ENCODE results near the gene PAIP2.
"Not testable (repeated sequence)": the region's sequence is repeated elsewhere in the genome, so short reads cannot be mapped to it uniquely, and the experiment has no call there.

PAIP2 gene

DNA sequence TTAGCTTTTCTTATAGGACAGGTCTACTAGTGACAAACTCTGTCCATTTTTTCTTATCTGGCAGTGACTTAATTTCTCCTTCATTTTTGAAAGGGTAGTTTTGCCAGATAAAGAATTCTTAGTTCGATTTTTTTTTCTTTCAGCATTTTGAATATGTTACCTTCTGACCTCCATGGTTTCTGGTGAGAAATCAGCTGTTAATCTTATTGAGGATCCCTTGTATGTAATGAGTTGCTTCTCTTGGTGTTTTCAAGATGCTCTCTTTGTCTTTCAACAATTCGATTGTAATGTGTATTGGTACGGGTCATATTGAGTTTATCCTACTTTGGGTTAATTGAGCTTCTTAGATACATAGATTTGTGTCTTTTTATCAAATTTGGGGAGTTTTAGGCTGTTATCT lies 12.5 kb downstream of the PAIP2 start:
- Histone ChIP-seq H3K79me2 (ENCODE audit: insufficient read depth, low read depth) (peaks cover 92% of the 10 kb centered on the region), H3K9ac (no peak overlapping the region), H3K4me1 (ENCODE audit: low read depth, poor library complexity, severe bottlenecking) (no peaks in the 10 kb centered on the region), H3K27me3 (ENCODE audit: insufficient read depth, low read depth) (no peaks in the 10 kb centered on the region), H4K20me1 (ENCODE audit: insufficient read depth) (no peaks in the 10 kb centered on the region), H2AFZ (ENCODE audit: low read depth) (no peak overlapping the region), H3K36me3 (ENCODE audit: insufficient read depth) (no peaks in the 10 kb centered on the region), H3K27ac (no peak overlapping the region), H3K4me2 (no peak overlapping the region), H3K4me3 (IDR thresholded peaks at IDR 0.05; ENCODE audit: insufficient read depth, low read depth, low read length) (no peak overlapping the region)
- TF ChIP-seq, protein P1, sequence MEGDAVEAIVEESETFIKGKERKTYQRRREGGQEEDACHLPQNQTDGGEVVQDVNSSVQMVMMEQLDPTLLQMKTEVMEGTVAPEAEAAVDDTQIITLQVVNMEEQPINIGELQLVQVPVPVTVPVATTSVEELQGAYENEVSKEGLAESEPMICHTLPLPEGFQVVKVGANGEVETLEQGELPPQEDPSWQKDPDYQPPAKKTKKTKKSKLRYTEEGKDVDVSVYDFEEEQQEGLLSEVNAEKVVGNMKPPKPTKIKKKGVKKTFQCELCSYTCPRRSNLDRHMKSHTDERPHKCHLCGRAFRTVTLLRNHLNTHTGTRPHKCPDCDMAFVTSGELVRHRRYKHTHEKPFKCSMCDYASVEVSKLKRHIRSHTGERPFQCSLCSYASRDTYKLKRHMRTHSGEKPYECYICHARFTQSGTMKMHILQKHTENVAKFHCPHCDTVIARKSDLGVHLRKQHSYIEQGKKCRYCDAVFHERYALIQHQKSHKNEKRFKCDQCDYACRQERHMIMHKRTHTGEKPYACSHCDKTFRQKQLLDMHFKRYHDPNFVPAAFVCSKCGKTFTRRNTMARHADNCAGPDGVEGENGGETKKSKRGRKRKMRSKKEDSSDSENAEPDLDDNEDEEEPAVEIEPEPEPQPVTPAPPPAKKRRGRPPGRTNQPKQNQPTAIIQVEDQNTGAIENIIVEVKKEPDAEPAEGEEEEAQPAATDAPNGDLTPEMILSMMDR (conservative IDR thresholded peaks at IDR 0.05; ENCODE audit: low read depth, low read length), result no peak

DNA sequence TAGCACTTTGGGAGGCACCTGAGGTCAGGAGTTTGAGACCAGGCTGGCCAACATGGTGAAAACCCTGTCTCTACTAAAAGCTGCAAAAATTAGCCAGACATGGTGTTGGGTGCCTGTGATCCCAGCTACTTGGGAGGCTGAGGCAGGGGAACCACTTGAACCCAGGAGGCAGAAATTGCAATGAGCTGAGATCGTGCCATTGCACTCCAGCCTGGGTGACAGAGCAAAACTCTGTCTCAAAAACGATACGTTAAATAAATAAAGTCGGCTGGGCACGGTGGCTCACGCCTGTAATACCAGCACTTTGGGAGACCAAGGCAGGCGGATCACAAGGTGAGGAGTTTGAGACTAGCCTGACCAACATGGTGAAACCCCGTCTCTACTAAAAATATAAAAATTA lies 14.2 kb downstream of the PAIP2 start:
- H3K79me2 ChIP-seq (ENCODE audit: insufficient read depth, low read depth), result peaks cover 87% of the 10 kb centered on the region
- not testable (repeated sequence) for H3K36me3 ChIP-seq (ENCODE audit: insufficient read depth); H3K27ac ChIP-seq; H4K20me1 ChIP-seq (ENCODE audit: insufficient read depth); H3K4me2 ChIP-seq; H3K4me1 ChIP-seq (ENCODE audit: low read depth, poor library complexity, severe bottlenecking); H3K9ac ChIP-seq; H2AFZ ChIP-seq (ENCODE audit: low read depth); H3K27me3 ChIP-seq (ENCODE audit: insufficient read depth, low read depth); H3K4me3 ChIP-seq (IDR thresholded peaks at IDR 0.05; ENCODE audit: insufficient read depth, low read depth, low read length)

DNA sequence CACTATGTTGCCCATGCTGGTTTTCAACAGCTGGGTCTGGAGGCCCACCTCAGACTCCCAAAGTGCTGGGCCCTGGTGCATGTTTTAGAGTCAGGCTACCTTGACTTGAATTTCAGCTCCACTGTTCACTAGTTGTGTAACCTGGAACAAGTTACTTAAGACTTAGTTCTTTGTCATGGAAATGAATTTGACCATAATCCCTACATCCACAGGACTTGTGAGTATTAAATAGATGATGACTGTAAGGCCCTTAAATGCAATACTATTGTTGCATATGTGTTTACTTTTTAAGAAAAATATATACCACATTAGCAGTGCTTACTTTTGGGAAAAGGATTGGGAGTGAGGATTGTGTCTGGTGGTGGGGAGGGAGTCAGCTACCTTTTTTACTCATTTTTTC lies 16.4 kb downstream of the PAIP2 start:
- Histone ChIP-seq H3K4me1 (ENCODE audit: low read depth, poor library complexity, severe bottlenecking) (no peaks in the 10 kb centered on the region), H3K27ac (no peak overlapping the region), H3K27me3 (ENCODE audit: insufficient read depth, low read depth) (no peaks in the 10 kb centered on the region), H3K4me2 (no peak overlapping the region), H3K9ac (no peak overlapping the region), H3K36me3 (ENCODE audit: insufficient read depth) (no peaks in the 10 kb centered on the region), H2AFZ (ENCODE audit: low read depth) (no peak overlapping the region), H4K20me1 (ENCODE audit: insufficient read depth) (no peaks in the 10 kb centered on the region), H3K4me3 (IDR thresholded peaks at IDR 0.05; ENCODE audit: insufficient read depth, low read depth, low read length) (no peak overlapping the region), H3K79me2 (ENCODE audit: insufficient read depth, low read depth) (peaks cover 67% of the 10 kb centered on the region)
- TF ChIP-seq, protein P1 (conservative IDR thresholded peaks at IDR 0.05; ENCODE audit: low read depth, low read length), result no peak

DNA sequence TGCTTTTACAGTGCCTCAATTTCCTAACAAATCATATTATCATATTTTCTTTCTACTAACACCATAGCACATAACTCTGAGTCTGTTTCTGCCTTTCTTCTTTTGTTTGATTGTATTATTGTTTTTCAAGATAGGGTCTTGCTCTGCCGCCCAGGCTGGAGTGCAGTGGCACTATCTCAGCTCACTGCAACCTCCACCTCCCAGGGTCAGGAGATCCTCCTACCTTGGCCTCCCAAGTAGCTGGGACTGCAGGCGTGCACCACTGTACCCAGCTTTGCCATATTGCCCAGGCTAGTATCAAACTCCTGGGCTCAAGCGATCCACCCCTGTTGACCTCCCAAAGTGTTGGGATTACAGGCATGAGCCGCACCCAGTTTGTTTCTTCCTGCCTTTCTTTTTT lies 18.7 kb downstream of the PAIP2 start:
- Histone ChIP-seq H3K4me2 (no peak overlapping the region), H3K27me3 (ENCODE audit: insufficient read depth, low read depth) (no peaks in the 10 kb centered on the region), H3K27ac (no peak overlapping the region), H4K20me1 (ENCODE audit: insufficient read depth) (no peaks in the 10 kb centered on the region), H3K79me2 (ENCODE audit: insufficient read depth, low read depth) (peaks cover 50% of the 10 kb centered on the region), H3K36me3 (ENCODE audit: insufficient read depth) (no peaks in the 10 kb centered on the region; the same call in 1 of the 2 replicates), H3K4me1 (ENCODE audit: low read depth, poor library complexity, severe bottlenecking) (no peaks in the 10 kb centered on the region), H3K4me3 (IDR thresholded peaks at IDR 0.05; ENCODE audit: insufficient read depth, low read depth, low read length) (no peak overlapping the region), H2AFZ (ENCODE audit: low read depth) (no peak overlapping the region), H3K9ac (no peak overlapping the region)
- TF ChIP-seq, protein P1 (conservative IDR thresholded peaks at IDR 0.05; ENCODE audit: low read depth, low read length), result no peak

DNA sequence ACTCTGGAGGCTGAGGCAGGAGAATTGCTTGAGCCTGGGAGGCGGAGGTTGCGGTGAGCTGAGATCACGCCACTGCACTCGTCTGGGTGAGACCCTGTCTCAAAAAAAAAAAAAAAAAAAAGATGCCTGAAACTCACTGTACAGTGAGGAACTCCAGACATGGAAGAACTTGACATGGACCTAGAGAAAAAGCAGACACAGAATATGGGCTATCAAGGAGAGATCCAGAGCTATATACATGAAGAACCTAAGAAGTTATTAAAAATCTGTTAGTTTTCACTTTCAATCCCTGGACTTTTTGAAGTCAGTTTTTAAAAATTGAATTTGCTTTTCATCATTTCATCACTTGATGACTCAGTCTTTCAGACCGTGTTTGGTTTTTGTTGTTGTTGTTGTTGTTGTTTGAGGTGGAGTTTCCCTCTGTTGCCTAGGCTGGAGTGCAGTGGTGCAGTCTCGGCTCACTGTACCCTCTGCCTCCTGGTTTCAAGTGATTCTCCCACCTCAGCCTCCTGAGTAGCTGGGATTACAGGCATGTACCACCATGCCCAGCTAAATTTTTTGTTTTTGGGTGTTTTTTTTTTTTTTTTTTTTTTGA lies 20.3 kb downstream of the PAIP2 start:
- H2AFZ ChIP-seq (ENCODE audit: low read depth), result no peak overlapping the region
- H3K27me3 ChIP-seq (ENCODE audit: insufficient read depth, low read depth), result no peaks in the 10 kb centered on the region
- TF ChIP-seq, protein P1 (conservative IDR thresholded peaks at IDR 0.05; ENCODE audit: low read depth, low read length), result no peak
- H3K4me1 ChIP-seq (ENCODE audit: low read depth, poor library complexity, severe bottlenecking), result no peaks in the 10 kb centered on the region
- no peak overlapping the region for H3K9ac ChIP-seq
- H3K4me3 ChIP-seq (IDR thresholded peaks at IDR 0.05; ENCODE audit: insufficient read depth, low read depth, low read length), result no peak overlapping the region
- H3K79me2 ChIP-seq (ENCODE audit: insufficient read depth, low read depth), result peaks cover 35% of the 10 kb centered on the region; the same call in 1 of the 2 replicates
- no peak overlapping the region for H3K4me2 ChIP-seq
- no peaks in the 10 kb centered on the region for H4K20me1 ChIP-seq (ENCODE audit: insufficient read depth)
- H3K27ac ChIP-seq, result no peak overlapping the region
- H3K36me3 ChIP-seq (ENCODE audit: insufficient read depth), result peaks cover under 1% of the 10 kb centered on the region; the same call in 1 of the 2 replicates

Data from KMS-11 (cell line).